ENCODE results near the gene MED19.
"Not testable (repeated sequence)": the region's sequence is repeated elsewhere in the genome, so short reads cannot be mapped to it uniquely, and the experiment has no call there.

MED19 gene

GRCh38 chr11:57700425-57700824 is 11.6 kb downstream of the MED19 start:
- TF ChIP-seq CTCF (conservative IDR thresholded peaks at IDR 0.05) = no peak; the same call in 1 of the 2 replicates
- H3K27ac ChIP-seq = no peak overlapping the region

DNA sequence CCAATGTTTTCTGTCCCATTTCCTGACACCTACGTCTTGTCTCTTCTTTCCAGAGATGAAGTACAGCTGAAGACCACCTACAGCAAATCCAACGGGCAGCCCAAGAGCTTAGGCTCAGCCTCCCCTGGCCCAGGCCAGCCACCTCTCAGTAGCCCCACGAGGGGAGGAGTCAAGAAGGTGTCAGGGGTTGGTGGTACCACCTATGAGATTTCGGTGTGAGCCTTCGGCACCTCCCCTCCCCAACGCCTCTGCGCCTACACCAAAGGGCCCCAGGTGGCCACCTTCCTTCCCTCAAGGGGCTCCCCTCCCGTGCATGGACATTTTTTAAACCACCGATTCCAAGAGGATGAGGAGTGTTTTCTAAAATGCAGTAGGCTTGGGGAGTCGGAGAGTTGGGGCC is 12.2 kb downstream of the MED19 start:
- no peak overlapping the region for H3K27ac ChIP-seq
- TF ChIP-seq CTCF (conservative IDR thresholded peaks at IDR 0.05) = no peak

DNA sequence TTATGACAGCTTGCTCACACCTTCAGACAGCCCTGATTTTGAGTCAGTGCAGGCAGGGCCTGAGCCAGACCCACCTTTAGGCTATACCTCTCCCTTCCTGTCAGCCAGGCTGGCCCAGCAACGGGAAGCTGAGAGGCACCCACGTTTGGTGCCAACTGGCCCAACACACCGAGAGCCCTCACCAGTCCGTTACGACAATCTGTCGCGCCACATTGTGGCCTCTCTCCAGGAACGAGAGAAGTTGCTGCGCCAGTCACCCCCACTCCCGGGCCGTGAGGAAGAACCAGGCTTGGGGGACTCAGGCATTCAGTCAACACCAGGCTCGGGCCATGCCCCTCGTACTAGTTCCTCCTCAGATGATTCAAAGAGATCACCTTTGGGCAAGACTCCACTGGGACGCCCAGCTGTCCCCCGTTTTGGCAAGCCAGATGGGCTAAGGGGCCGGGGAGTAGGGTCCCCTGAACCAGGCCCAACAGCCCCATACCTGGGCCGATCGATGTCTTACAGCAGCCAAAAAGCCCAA is 13.1 kb downstream of the MED19 start:
- no peak for TF ChIP-seq CTCF (conservative IDR thresholded peaks at IDR 0.05)
- H3K27ac ChIP-seq = no peak overlapping the region

DNA sequence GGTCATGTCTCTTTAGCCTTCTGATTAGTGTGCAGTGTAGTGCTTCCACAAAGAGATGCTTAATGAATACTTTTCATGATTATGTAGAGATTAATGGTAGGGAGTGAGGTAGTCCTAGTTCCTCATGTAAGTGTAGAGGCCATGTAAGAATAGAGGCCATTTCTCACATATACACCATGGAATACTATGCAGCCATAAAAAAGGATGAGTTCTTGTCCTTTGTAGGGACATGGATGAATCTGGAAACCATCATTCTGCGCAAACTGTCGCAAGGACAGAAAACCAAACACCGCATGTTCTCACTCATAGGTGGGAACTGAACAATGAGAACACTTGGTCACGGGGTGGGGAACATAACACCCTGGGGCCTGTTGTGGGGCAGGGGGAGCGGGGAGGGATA is 21.5 kb downstream of the MED19 start:
- H3K27ac ChIP-seq = not testable (repeated sequence)

- no peak overlapping the region for H3K27ac ChIP-seq
- no peak for TF ChIP-seq CTCF (conservative IDR thresholded peaks at IDR 0.05)
Measured at GRCh38 chr11:57681168-57681567, 30.8 kb downstream of the MED19 start.

- H3K27ac ChIP-seq = no peak overlapping the region
- no peak for TF ChIP-seq CTCF (conservative IDR thresholded peaks at IDR 0.05)
Measured at GRCh38 chr11:57680552-57680874, 31.5 kb downstream of the MED19 start.

DNA sequence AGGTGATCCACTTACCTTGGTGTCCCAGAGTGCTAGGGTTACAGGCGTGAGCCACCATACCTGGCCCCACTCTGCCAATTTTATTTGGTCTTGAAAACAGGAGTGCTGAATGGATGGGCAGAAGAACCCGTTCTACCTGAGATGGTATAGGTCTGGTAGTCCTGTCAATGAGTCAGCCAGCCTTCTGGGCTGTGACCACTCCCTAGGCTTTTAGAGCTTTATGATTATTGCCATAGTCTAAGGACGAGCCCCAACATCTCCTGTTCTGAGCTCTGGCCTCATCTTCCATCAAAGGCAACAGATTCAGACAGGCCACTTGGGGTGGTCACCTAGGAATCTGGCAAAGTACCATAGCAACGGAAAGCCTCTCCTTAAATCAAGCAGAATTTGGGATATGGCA is 32.6 kb downstream of the MED19 start:
- no peak for TF ChIP-seq CTCF (conservative IDR thresholded peaks at IDR 0.05)
- no peak overlapping the region for H3K27ac ChIP-seq

DNA sequence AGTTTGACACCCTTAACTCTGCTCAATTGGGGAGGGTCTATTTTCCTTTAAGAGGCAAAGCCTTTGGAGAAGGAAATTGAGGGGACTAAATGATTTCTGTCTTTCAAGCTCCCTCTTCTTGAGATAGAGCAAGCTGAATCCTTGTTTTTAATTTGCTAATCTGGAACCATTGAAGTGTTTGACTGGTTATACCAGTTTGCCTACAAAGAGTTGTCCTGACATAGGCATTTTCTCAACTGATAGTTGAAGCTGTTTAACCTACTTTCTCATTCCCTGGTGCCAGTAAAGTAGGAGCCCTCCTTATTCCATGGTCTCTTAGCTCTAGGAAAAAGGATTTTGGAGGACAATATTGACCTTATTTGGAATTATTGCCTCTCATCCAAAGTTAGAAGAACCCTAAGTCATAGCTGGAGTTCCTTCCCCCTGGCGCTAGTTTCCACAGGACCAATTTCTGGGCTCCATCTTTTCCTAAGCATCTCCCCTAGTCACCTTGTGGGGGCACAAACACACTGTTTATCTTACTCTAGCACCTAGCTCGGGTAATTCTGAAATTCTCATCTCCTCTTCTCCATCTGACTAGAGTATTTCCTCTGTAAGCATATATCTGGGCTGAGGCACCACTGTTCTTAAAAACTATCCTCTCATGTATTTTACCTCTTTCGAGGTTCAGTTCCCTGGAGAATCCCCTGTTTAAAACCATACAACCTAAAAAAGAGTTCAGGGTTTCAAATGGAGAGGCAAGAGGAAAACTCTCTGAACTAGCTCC is 36.7 kb downstream of the MED19 start:
- H3K27ac ChIP-seq = peak overlapping the region; percentile 46
- no peak for TF ChIP-seq CTCF (conservative IDR thresholded peaks at IDR 0.05)
